ENCODE measurements around the gene AURKB.
"Not testable (repeated sequence)": the region's sequence is repeated elsewhere in the genome, so short reads cannot be mapped to it uniquely, and the experiment has no call there.

The AURKB gene

GRCh38 chr17:8186446-8186786 lies 24.0 kb downstream of the AURKB start:
- H3K9me3 Mint-ChIP-seq: no peaks in the 10 kb centered on the region
- no peak overlapping the region for H3K27ac Mint-ChIP-seq
- no peaks in the 10 kb centered on the region for H3K27me3 Mint-ChIP-seq

GRCh38 chr17:8185582-8186445 lies 24.6 kb downstream of the AURKB start:
- Mint-ChIP-seq H3K36me3 (ENCODE audit: low read depth) (no peaks in the 10 kb centered on the region), H3K9me3 (no peaks in the 10 kb centered on the region), H3K4me1 (ENCODE audit: low read depth) (peaks cover 14% of the 10 kb centered on the region), H3K4me3 (no peak overlapping the region), H3K27me3 (no peaks in the 10 kb centered on the region), H3K27ac (no peak overlapping the region)

More at GRCh38 chr17:8186446-8186786, 24.0 kb downstream of the AURKB start:
- Mint-ChIP-seq H3K36me3 (ENCODE audit: low read depth) (no peaks in the 10 kb centered on the region), H3K4me1 (ENCODE audit: low read depth) (peaks cover 17% of the 10 kb centered on the region), H3K4me3 (no peak overlapping the region)

- no peaks in the 10 kb centered on the region for H3K27me3 Mint-ChIP-seq
- H3K27ac Mint-ChIP-seq: peak overlapping the region; percentile 95
- H3K4me3 Mint-ChIP-seq: peak overlapping the region; percentile 95
- peaks cover 44% of the 10 kb centered on the region for H3K4me1 Mint-ChIP-seq (ENCODE audit: low read depth)
- H3K36me3 Mint-ChIP-seq (ENCODE audit: low read depth): no peaks in the 10 kb centered on the region
- no peaks in the 10 kb centered on the region for H3K9me3 Mint-ChIP-seq
Measured at GRCh38 chr17:8176998-8177731, 33.2 kb downstream of the AURKB start.

GRCh38 chr17:8176197-8176940 lies 34.0 kb downstream of the AURKB start, which contains the start of gene TMEM107:
TSS of gene TMEM107 (minus strand) at chr17:8176380. CDS start at chr17:8176286, 94 bp downstream.
- H3K27ac Mint-ChIP-seq: peak within 1 kb of the TSS; percentile 95
- H3K27me3 Mint-ChIP-seq: no peaks in the 10 kb centered on the region
- H3K4me1 Mint-ChIP-seq (ENCODE audit: low read depth): peaks cover 45% of the 10 kb centered on the region
- H3K9me3 Mint-ChIP-seq: no peaks in the 10 kb centered on the region
- no peaks in the 10 kb centered on the region for H3K36me3 Mint-ChIP-seq (ENCODE audit: low read depth)
- peak within 1 kb of the TSS; percentile 95 for H3K4me3 Mint-ChIP-seq

GRCh38 chr17:8175795-8176196 lies 34.6 kb downstream of the AURKB start:
- Mint-ChIP-seq H3K4me1 (ENCODE audit: low read depth) (peaks cover 45% of the 10 kb centered on the region), H3K27me3 (no peaks in the 10 kb centered on the region), H3K36me3 (ENCODE audit: low read depth) (no peaks in the 10 kb centered on the region)

GRCh38 chr17:8173871-8174322 lies 36.5 kb downstream of the AURKB start:
- Mint-ChIP-seq H3K36me3 (ENCODE audit: low read depth) (no peaks in the 10 kb centered on the region), H3K27me3 (no peaks in the 10 kb centered on the region), H3K4me3 (peak overlapping the region; percentile 83), H3K4me1 (ENCODE audit: low read depth) (peaks cover 45% of the 10 kb centered on the region), H3K27ac (peak overlapping the region; percentile 100), H3K9me3 (no peaks in the 10 kb centered on the region)

More at GRCh38 chr17:8175795-8176196, 34.6 kb downstream of the AURKB start:
- Mint-ChIP-seq H3K27ac (peak overlapping the region; percentile 95), H3K9me3 (no peaks in the 10 kb centered on the region), H3K4me3 (peak overlapping the region; percentile 95)

- no peaks in the 10 kb centered on the region for H3K27me3 Mint-ChIP-seq
- no peaks in the 10 kb centered on the region for H3K36me3 Mint-ChIP-seq (ENCODE audit: low read depth)
- peaks cover 45% of the 10 kb centered on the region for H3K4me1 Mint-ChIP-seq (ENCODE audit: low read depth)
- H3K9me3 Mint-ChIP-seq: no peaks in the 10 kb centered on the region
- peak overlapping the region; percentile 100 for H3K27ac Mint-ChIP-seq
- H3K4me3 Mint-ChIP-seq: peak overlapping the region; percentile 83
Measured at GRCh38 chr17:8173056-8173870, 37.1 kb downstream of the AURKB start.

GRCh38 chr17:8170186-8170585 lies 40.2 kb downstream of the AURKB start:
- peaks cover 30% of the 10 kb centered on the region for H3K4me1 Mint-ChIP-seq (ENCODE audit: low read depth)
- not testable (repeated sequence) for H3K27me3 Mint-ChIP-seq; H3K27ac Mint-ChIP-seq; H3K4me3 Mint-ChIP-seq; H3K36me3 Mint-ChIP-seq (ENCODE audit: low read depth); H3K9me3 Mint-ChIP-seq

- Mint-ChIP-seq H3K36me3 (ENCODE audit: low read depth) (no peaks in the 10 kb centered on the region), H3K4me3 (no peak overlapping the region), H3K27ac (no peak overlapping the region), H3K4me1 (ENCODE audit: low read depth) (peaks cover 28% of the 10 kb centered on the region), H3K27me3 (no peaks in the 10 kb centered on the region), H3K9me3 (no peaks in the 10 kb centered on the region)
Measured at GRCh38 chr17:8167526-8167925, 42.8 kb downstream of the AURKB start.

GRCh38 chr17:8166731-8167130 lies 43.6 kb downstream of the AURKB start:
- peaks cover 26% of the 10 kb centered on the region for H3K4me1 Mint-ChIP-seq (ENCODE audit: low read depth)
- H3K27ac Mint-ChIP-seq: no peak overlapping the region
- H3K27me3 Mint-ChIP-seq: no peaks in the 10 kb centered on the region
- no peaks in the 10 kb centered on the region for H3K9me3 Mint-ChIP-seq
- peaks cover under 1% of the 10 kb centered on the region for H3K36me3 Mint-ChIP-seq (ENCODE audit: low read depth)
- H3K4me3 Mint-ChIP-seq: no peak overlapping the region

- peak overlapping the region; percentile 97 for H3K27ac Mint-ChIP-seq
- H3K9me3 Mint-ChIP-seq: no peaks in the 10 kb centered on the region
- peak overlapping the region; percentile 81 for H3K4me3 Mint-ChIP-seq
- H3K36me3 Mint-ChIP-seq (ENCODE audit: low read depth): peaks cover 20% of the 10 kb centered on the region
- no peaks in the 10 kb centered on the region for H3K27me3 Mint-ChIP-seq
- peaks cover 46% of the 10 kb centered on the region for H3K4me1 Mint-ChIP-seq (ENCODE audit: low read depth)
Measured at GRCh38 chr17:8164815-8165131, 45.6 kb downstream of the AURKB start.

- peak overlapping the region; percentile 81 for H3K4me3 Mint-ChIP-seq
- H3K27me3 Mint-ChIP-seq: no peaks in the 10 kb centered on the region
- peak overlapping the region; percentile 97 for H3K27ac Mint-ChIP-seq
Measured at GRCh38 chr17:8163978-8164814, 46.2 kb downstream of the AURKB start.

More at GRCh38 chr17:8163978-8164814, 46.2 kb downstream of the AURKB start:
- Mint-ChIP-seq H3K9me3 (no peaks in the 10 kb centered on the region), H3K36me3 (ENCODE audit: low read depth) (peaks cover 25% of the 10 kb centered on the region), H3K4me1 (ENCODE audit: low read depth) (peaks cover 52% of the 10 kb centered on the region)
